ENCODE data around the gene SPATA1. TPM values are rescaled to one million over a fixed set of nuclear protein-coding genes. Genes with fewer than 3 reads are reported as not detected.

The SPATA1 gene
- total and polyA plus RNA-seq, 2 of the 13 experiments (the other 11 are each of a cell fraction or from before 2014, with no cell fraction given) = 0.70 to 1.4 TPM

DNA sequence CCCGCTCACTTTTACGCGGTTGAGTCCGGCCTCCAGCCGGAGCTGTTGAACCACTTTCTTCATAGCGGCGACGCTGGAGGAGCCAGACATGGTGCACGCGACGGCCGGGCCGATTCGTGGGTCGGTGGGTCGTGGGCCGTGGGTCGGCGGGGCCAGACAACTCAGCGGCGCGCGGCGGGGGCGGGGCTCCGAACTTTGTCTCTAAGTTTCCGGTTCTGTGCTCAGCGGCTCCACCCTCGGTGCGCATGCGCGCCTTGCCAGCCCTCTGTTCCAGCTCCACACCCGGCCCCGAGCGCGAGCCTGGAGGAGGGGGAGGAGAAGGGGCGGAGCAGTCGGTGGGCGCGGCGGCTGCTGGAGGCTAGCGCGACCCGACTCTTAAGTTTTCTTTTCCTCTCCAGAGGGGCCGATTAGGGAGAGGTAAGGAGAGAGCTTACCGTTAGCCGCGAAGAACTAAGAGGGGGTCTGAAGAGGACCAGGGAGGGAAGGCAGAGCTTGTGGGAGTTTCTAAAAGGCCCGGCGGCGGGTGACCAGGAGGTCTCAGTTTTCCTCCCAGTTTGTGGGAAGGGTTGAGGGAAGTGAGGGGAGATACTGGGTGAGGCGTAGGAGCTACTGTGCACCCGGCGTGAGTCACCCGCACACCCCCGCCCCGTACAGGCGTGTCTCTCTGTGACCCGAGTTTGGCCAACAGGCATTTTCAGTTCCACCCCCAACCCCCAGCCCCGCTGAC lies at the start of gene SPATA1, which contains the start of gene GNG5 (continued):
- TF ChIP-seq, protein P1, sequence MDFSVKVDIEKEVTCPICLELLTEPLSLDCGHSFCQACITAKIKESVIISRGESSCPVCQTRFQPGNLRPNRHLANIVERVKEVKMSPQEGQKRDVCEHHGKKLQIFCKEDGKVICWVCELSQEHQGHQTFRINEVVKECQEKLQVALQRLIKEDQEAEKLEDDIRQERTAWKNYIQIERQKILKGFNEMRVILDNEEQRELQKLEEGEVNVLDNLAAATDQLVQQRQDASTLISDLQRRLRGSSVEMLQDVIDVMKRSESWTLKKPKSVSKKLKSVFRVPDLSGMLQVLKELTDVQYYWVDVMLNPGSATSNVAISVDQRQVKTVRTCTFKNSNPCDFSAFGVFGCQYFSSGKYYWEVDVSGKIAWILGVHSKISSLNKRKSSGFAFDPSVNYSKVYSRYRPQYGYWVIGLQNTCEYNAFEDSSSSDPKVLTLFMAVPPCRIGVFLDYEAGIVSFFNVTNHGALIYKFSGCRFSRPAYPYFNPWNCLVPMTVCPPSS (IDR thresholded peaks at IDR 0.05) = no peak
- TF ChIP-seq ZNF703 (CRISPR knock-in tag; IDR thresholded peaks at IDR 0.05; ENCODE audit: borderline replicate concordance) (no peak; the same call in 1 of the 2 replicates), HMG20A (CRISPR knock-in tag; IDR thresholded peaks at IDR 0.05; ENCODE audit: borderline replicate concordance) (0 out of 2 replicates have a peak, but pooled peaks have one; percentile 15)
- TF ChIP-seq, protein P2, sequence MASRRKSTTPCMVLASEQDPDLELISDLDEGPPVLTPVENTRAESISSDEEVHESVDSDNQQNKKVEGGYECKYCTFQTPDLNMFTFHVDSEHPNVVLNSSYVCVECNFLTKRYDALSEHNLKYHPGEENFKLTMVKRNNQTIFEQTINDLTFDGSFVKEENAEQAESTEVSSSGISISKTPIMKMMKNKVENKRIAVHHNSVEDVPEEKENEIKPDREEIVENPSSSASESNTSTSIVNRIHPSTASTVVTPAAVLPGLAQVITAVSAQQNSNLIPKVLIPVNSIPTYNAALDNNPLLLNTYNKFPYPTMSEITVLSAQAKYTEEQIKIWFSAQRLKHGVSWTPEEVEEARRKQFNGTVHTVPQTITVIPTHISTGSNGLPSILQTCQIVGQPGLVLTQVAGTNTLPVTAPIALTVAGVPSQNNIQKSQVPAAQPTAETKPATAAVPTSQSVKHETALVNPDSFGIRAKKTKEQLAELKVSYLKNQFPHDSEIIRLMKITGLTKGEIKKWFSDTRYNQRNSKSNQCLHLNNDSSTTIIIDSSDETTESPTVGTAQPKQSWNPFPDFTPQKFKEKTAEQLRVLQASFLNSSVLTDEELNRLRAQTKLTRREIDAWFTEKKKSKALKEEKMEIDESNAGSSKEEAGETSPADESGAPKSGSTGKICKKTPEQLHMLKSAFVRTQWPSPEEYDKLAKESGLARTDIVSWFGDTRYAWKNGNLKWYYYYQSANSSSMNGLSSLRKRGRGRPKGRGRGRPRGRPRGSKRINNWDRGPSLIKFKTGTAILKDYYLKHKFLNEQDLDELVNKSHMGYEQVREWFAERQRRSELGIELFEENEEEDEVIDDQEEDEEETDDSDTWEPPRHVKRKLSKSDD (CRISPR knock-in tag; IDR thresholded peaks at IDR 0.05; ENCODE audit: low read depth) = no peak

DNA sequence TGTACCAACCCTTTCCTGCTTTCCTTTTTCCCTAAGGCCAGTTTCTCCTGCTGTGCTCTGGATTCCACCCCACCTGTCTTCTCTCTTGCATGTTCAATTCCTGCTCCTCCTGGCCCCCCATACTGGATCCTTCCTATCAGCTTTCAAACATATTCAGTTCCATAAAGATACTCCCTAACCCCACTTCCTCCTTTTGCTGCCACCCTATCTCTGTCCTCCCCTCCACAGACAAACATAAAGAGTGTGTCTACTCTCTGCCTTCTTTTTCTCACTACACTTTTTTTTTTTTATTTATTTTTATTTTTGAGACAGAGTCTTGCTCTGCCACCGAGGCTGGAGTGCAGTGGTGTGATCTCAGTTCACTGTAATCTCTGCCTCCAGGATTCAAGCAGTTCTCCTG lies 44.1 kb upstream of the SPATA1 start:
- in situ Hi-C loops (cut with HindIII; ENCODE audit: extremely low pct_ligation_motif_present, low pct_unique_long_range_greater_than_20kb) = no loop called here
- WGBS (ENCODE audit: low lambda C conversion rate) = 0% methylated on average over 1 of the region's 1 CpG
- no peak for FAIRE-seq
- TF ChIP-seq ZFP1 (CRISPR knock-in tag; IDR thresholded peaks at IDR 0.05) (no peak), LCORL (IDR thresholded peaks at IDR 0.05) (no peak), LCORL (CRISPR knock-in tag; IDR thresholded peaks at IDR 0.05) (no peak), TFE3 (CRISPR knock-in tag; IDR thresholded peaks at IDR 0.05) (no peak), NCOA2 (CRISPR knock-in tag; IDR thresholded peaks at IDR 0.05) (no peak), SMAD9 (CRISPR knock-in tag; IDR thresholded peaks at IDR 0.05) (no peak), ZNF879 (CRISPR knock-in tag; IDR thresholded peaks at IDR 0.05) (no peak), SMC3 (IDR thresholded peaks at IDR 0.05; ENCODE audit: low read length) (no peak), RBM22 (optimal IDR thresholded peaks at IDR 0.05; ENCODE audit: low read length) (no peak)
- TF ChIP-seq, protein P3, sequence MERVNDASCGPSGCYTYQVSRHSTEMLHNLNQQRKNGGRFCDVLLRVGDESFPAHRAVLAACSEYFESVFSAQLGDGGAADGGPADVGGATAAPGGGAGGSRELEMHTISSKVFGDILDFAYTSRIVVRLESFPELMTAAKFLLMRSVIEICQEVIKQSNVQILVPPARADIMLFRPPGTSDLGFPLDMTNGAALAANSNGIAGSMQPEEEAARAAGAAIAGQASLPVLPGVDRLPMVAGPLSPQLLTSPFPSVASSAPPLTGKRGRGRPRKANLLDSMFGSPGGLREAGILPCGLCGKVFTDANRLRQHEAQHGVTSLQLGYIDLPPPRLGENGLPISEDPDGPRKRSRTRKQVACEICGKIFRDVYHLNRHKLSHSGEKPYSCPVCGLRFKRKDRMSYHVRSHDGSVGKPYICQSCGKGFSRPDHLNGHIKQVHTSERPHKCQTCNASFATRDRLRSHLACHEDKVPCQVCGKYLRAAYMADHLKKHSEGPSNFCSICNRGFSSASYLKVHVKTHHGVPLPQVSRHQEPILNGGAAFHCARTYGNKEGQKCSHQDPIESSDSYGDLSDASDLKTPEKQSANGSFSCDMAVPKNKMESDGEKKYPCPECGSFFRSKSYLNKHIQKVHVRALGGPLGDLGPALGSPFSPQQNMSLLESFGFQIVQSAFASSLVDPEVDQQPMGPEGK (CRISPR knock-in tag; IDR thresholded peaks at IDR 0.05) = no peak
- TF ChIP-seq, protein P4, sequence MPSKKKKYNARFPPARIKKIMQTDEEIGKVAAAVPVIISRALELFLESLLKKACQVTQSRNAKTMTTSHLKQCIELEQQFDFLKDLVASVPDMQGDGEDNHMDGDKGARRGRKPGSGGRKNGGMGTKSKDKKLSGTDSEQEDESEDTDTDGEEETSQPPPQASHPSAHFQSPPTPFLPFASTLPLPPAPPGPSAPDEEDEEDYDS (CRISPR knock-in tag; IDR thresholded peaks at IDR 0.05) = no peak

More for the DNA sequence above, 44.1 kb upstream of the SPATA1 start:
- Histone ChIP-seq H3K4me3 (replicated peaks in 1 of 3; ENCODE audit: insufficient read depth in 1 of 3, low read depth in 2 of 3, low read length in 3 of 3) (no peak overlapping the region), H3K27me3 (ENCODE audit: control insufficient read depth in 1 of 2, insufficient read depth in 2 of 2, low read length in 2 of 2) (no peaks in the 10 kb centered on the region; a peak in 1 of 5 replicates), H3K27ac (ENCODE audit: extremely low read length, insufficient read depth, low read length) (no peak overlapping the region), H3K79me2 (ENCODE audit: insufficient read depth, low read length) (no peaks in the 10 kb centered on the region), H3K36me3 (replicated peaks in 1 of 2; ENCODE audit: control insufficient read depth in 1 of 2, insufficient read depth in 2 of 2, low read length in 2 of 2) (no peaks in the 10 kb centered on the region), H2AFZ (ENCODE audit: low read length) (no peak overlapping the region), H4K20me1 (ENCODE audit: insufficient read depth, low read length) (no peaks in the 10 kb centered on the region), H3K4me1 (ENCODE audit: insufficient read depth, low read length) (no peaks in the 10 kb centered on the region), H3K9ac (ENCODE audit: insufficient read depth, low read depth, low read length) (no peak overlapping the region), H3K9me3 (ENCODE audit: low read length) (no peaks in the 10 kb centered on the region), H3K4me2 (ENCODE audit: low read depth, low read length) (no peak overlapping the region)
- DNase-seq (ENCODE audit: low spot score) (no peak), ATAC-seq (no peak)
- ChIA-PET POLR2A (no interaction called here), CTCF (ENCODE audit: low intra/inter-chr PET ratio, low total read pairs) (no interaction called here)
- intact Hi-C loops (cut with micrococcal nuclease; ENCODE audit: unreplicated experiment) = no loop called here
- BruUV-seq (replicated peaks) = no TSS peak
